ENCODE data around the gene SLC34A3.

The SLC34A3 gene

GRCh38 chr9:137271696-137272076, 41.0 kb downstream of the SLC34A3 start:
- in situ Hi-C loops (cut with HindIII; ENCODE audit: low sequenced_read_pairs) = no loop called here
- DNase-seq (ENCODE audit: low read depth, low spot score) = no peak
- TF ChIP-seq CTCF (IDR thresholded peaks at IDR 0.05; ENCODE audit: low read depth, low read length) = no peak
- no peak overlapping the region for H3K4me3 ChIP-seq (ENCODE audit: low read depth, low read length)

GRCh38 chr9:137272241-137273094, 41.8 kb downstream of the SLC34A3 start:
- H3K4me3 ChIP-seq (ENCODE audit: low read depth, low read length) = no peak overlapping the region
- in situ Hi-C loops (cut with HindIII; ENCODE audit: low sequenced_read_pairs) = no loop called here
- no peak for DNase-seq (ENCODE audit: low read depth, low spot score)
- no peak for TF ChIP-seq CTCF (IDR thresholded peaks at IDR 0.05; ENCODE audit: low read depth, low read length)

- TF ChIP-seq CTCF (IDR thresholded peaks at IDR 0.05; ENCODE audit: low read depth, low read length) = no peak
- no peak for DNase-seq (ENCODE audit: low read depth, low spot score)
- H3K4me3 ChIP-seq (ENCODE audit: low read depth, low read length) = no peak overlapping the region
- in situ Hi-C loops (cut with HindIII; ENCODE audit: low sequenced_read_pairs) = no loop called here
These were observed 42.4 kb downstream of the SLC34A3 start for GRCh38 chr9:137273095-137273490.

- no peak for DNase-seq (ENCODE audit: low read depth, low spot score)
- in situ Hi-C loops (cut with HindIII; ENCODE audit: low sequenced_read_pairs) = no loop called here
- no peak for TF ChIP-seq CTCF (IDR thresholded peaks at IDR 0.05; ENCODE audit: low read depth, low read length)
- no peak overlapping the region for H3K4me3 ChIP-seq (ENCODE audit: low read depth, low read length)
These were observed 43.1 kb downstream of the SLC34A3 start for GRCh38 chr9:137273611-137274320.

- no peak for TF ChIP-seq CTCF (IDR thresholded peaks at IDR 0.05; ENCODE audit: low read depth, low read length)
- in situ Hi-C loops (cut with HindIII; ENCODE audit: low sequenced_read_pairs) = no loop called here
- H3K4me3 ChIP-seq (ENCODE audit: low read depth, low read length) = no peak overlapping the region
- DNase-seq (ENCODE audit: low read depth, low spot score) = no peak
These were observed 44.5 kb downstream of the SLC34A3 start for GRCh38 chr9:137275203-137275587.

GRCh38 chr9:137275588-137276472, 45.1 kb downstream of the SLC34A3 start:
- in situ Hi-C loops (cut with HindIII; ENCODE audit: low sequenced_read_pairs) = no loop called here
- H3K4me3 ChIP-seq (ENCODE audit: low read depth, low read length) = no peak overlapping the region
- TF ChIP-seq CTCF (IDR thresholded peaks at IDR 0.05; ENCODE audit: low read depth, low read length) = no peak
- DNase-seq (ENCODE audit: low read depth, low spot score) = no peak
